ENCODE data around the gene B4GALT7.

The B4GALT7 gene

DNA sequence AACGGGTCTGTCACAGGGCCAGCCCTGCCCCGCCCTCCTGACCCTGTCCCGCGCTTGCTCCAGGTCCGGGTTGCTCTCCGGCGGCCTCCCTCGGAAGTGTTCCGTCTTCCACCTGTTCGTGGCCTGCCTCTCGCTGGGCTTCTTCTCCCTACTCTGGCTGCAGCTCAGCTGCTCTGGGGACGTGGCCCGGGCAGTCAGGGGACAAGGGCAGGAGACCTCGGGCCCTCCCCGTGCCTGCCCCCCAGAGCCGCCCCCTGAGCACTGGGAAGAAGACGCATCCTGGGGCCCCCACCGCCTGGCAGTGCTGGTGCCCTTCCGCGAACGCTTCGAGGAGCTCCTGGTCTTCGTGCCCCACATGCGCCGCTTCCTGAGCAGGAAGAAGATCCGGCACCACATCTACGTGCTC is 4.2 kb downstream of the B4GALT7 start:
- peaks cover 5% of the 10 kb centered on the region for H3K4me1 ChIP-seq (ENCODE audit: insufficient read depth, low read length, poor library complexity, severe bottlenecking)
- H3K9me2 ChIP-seq (replicated peaks; ENCODE audit: low read depth, low read length) = no peaks in the 10 kb centered on the region
- H3K36me3 ChIP-seq (ENCODE audit: insufficient read depth, low read length) = no peaks in the 10 kb centered on the region
- H3F3A ChIP-seq (ENCODE audit: low read depth) = no peaks in the 10 kb centered on the region
- H2AFZ ChIP-seq (ENCODE audit: low read length) = no peak overlapping the region
- TF ChIP-seq, protein P1, sequence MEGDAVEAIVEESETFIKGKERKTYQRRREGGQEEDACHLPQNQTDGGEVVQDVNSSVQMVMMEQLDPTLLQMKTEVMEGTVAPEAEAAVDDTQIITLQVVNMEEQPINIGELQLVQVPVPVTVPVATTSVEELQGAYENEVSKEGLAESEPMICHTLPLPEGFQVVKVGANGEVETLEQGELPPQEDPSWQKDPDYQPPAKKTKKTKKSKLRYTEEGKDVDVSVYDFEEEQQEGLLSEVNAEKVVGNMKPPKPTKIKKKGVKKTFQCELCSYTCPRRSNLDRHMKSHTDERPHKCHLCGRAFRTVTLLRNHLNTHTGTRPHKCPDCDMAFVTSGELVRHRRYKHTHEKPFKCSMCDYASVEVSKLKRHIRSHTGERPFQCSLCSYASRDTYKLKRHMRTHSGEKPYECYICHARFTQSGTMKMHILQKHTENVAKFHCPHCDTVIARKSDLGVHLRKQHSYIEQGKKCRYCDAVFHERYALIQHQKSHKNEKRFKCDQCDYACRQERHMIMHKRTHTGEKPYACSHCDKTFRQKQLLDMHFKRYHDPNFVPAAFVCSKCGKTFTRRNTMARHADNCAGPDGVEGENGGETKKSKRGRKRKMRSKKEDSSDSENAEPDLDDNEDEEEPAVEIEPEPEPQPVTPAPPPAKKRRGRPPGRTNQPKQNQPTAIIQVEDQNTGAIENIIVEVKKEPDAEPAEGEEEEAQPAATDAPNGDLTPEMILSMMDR (conservative IDR thresholded peaks at IDR 0.05; ENCODE audit: low read length) = no peak
- H3K9me3 ChIP-seq (ENCODE audit: insufficient read depth, low read depth, low read length) = no peaks in the 10 kb centered on the region
- no peak overlapping the region for H3K4me3 ChIP-seq (ENCODE audit: low read length, poor library complexity, severe bottlenecking)
- peaks cover 8% of the 10 kb centered on the region; the same call in 1 of the 2 replicates for H3K79me2 ChIP-seq (ENCODE audit: insufficient read depth, low read length)
- peaks cover 4% of the 10 kb centered on the region for H4K20me1 ChIP-seq (ENCODE audit: insufficient read depth, low read length, poor library complexity, severe bottlenecking)
- H3K9ac ChIP-seq (ENCODE audit: low read depth, low read length, poor library complexity, severe bottlenecking) = no peak overlapping the region
- no peaks in the 10 kb centered on the region for H3K27me3 ChIP-seq (ENCODE audit: insufficient read depth, low read length, poor library complexity, severe bottlenecking)
- H3K4me2 ChIP-seq (ENCODE audit: low read depth, low read length, poor library complexity, severe bottlenecking) = no peak overlapping the region

DNA sequence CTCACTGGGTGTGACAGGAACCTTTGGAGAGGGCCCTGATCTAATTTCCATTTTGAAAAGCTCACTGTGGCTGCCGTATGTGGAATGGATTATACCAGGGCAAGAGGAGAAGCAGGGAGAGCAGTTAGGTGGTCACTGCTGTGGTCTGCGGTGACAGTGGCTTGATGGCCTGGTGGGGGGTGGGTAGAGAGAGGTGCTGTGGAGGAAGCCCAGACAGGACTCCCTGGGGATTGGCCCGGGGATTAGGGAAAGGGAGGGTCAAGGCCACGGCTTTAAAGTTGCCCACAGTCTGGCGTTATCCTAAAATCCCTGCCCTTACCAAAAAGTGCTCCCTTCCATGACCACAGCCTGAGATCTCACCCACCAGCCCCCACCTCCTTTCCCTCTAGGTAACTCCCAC is 4.7 kb downstream of the B4GALT7 start:
- no peaks in the 10 kb centered on the region for H3K9me2 ChIP-seq (replicated peaks; ENCODE audit: low read depth, low read length)
- H4K20me1 ChIP-seq (ENCODE audit: insufficient read depth, low read length, poor library complexity, severe bottlenecking) = peaks cover 4% of the 10 kb centered on the region
- H3K4me1 ChIP-seq (ENCODE audit: insufficient read depth, low read length, poor library complexity, severe bottlenecking) = peaks cover 5% of the 10 kb centered on the region
- no peaks in the 10 kb centered on the region for H3K9me3 ChIP-seq (ENCODE audit: insufficient read depth, low read depth, low read length)
- H3K27me3 ChIP-seq (ENCODE audit: insufficient read depth, low read length, poor library complexity, severe bottlenecking) = no peaks in the 10 kb centered on the region
- no peak overlapping the region for H2AFZ ChIP-seq (ENCODE audit: low read length)
- H3K36me3 ChIP-seq (ENCODE audit: insufficient read depth, low read length) = no peaks in the 10 kb centered on the region
- H3K4me2 ChIP-seq (ENCODE audit: low read depth, low read length, poor library complexity, severe bottlenecking) = no peak overlapping the region
- no peaks in the 10 kb centered on the region for H3F3A ChIP-seq (ENCODE audit: low read depth)
- H3K4me3 ChIP-seq (ENCODE audit: low read length, poor library complexity, severe bottlenecking) = no peak overlapping the region
- no peak overlapping the region for H3K9ac ChIP-seq (ENCODE audit: low read depth, low read length, poor library complexity, severe bottlenecking)
- TF ChIP-seq EZH2phosphoT487 (IDR thresholded peaks at IDR 0.05; ENCODE audit: borderline replicate concordance) = no peak
- TF ChIP-seq, protein P1 (conservative IDR thresholded peaks at IDR 0.05; ENCODE audit: low read length) = no peak
- H3K79me2 ChIP-seq (ENCODE audit: insufficient read depth, low read length) = peaks cover 8% of the 10 kb centered on the region; the same call in 1 of the 2 replicates

DNA sequence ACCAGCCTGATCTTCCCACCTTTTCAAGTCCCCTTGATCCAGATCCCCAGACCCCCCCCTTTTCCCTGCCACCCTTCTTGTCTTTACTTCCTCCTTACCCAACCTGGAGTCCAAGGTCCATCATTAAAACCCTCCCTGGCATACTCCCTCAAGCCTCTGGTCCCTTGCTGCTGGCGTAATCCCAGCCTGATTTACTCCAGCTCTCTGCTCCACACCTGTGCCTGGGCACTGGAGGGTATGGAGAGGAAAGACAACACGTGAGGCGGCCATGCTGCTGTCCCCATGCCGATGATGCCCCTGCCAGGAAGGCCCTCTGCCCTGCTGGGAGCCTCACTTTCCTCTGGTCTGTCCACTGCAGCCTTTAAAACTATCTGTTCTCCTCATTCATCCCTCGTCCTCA is 5.1 kb downstream of the B4GALT7 start:
- Histone ChIP-seq H3F3A (ENCODE audit: low read depth) (no peaks in the 10 kb centered on the region), H3K4me3 (ENCODE audit: low read length, poor library complexity, severe bottlenecking) (no peak overlapping the region), H3K9ac (ENCODE audit: low read depth, low read length, poor library complexity, severe bottlenecking) (no peak overlapping the region), H3K79me2 (ENCODE audit: insufficient read depth, low read length) (peaks cover 8% of the 10 kb centered on the region; the same call in 1 of the 2 replicates), H3K36me3 (ENCODE audit: insufficient read depth, low read length) (no peaks in the 10 kb centered on the region), H3K9me3 (ENCODE audit: insufficient read depth, low read depth, low read length) (no peaks in the 10 kb centered on the region), H2AFZ (ENCODE audit: low read length) (no peak overlapping the region), H4K20me1 (ENCODE audit: insufficient read depth, low read length, poor library complexity, severe bottlenecking) (peaks cover 4% of the 10 kb centered on the region), H3K27me3 (ENCODE audit: insufficient read depth, low read length, poor library complexity, severe bottlenecking) (no peaks in the 10 kb centered on the region), H3K9me2 (replicated peaks; ENCODE audit: low read depth, low read length) (no peaks in the 10 kb centered on the region), H3K4me2 (ENCODE audit: low read depth, low read length, poor library complexity, severe bottlenecking) (no peak overlapping the region), H3K4me1 (ENCODE audit: insufficient read depth, low read length, poor library complexity, severe bottlenecking) (peaks cover 5% of the 10 kb centered on the region)
- no peak for TF ChIP-seq EZH2phosphoT487 (IDR thresholded peaks at IDR 0.05; ENCODE audit: borderline replicate concordance)
- TF ChIP-seq, protein P1 (conservative IDR thresholded peaks at IDR 0.05; ENCODE audit: low read length) = no peak

Data from Loucy (cell line).